ENCODE measurements around the gene CACNA1S.

- no peak for TF ChIP-seq CTCF (IDR thresholded peaks at IDR 0.05)
- TF ChIP-seq ZFX (IDR thresholded peaks at IDR 0.05; ENCODE audit: borderline replicate concordance): no peak
Measured at GRCh38 chr1:201137024-201137392, 24.8 kb upstream of the CACNA1S start.
